NT2/D1 (cell line): ENCODE measurements around the gene SMTNL2.
"Not testable (repeated sequence)": the region's sequence is repeated elsewhere in the genome, so short reads cannot be mapped to it uniquely, and the experiment has no call there.

ENCODE experiments used
- DNase-seq: peaks from one replicate; pipeline ENCODE4 v3.0.0-alpha.2; 2011; ENCODE audit warnings: low read depth, low spot score
- H3K27me3 ChIP-seq: 2 replicates; pipeline ENCODE4 v1.6.0; 2011; ENCODE audit warnings: mild to moderate bottlenecking; ENCODE audit not compliant: insufficient read length, insufficient read depth
- H3K36me3 ChIP-seq: 2 replicates; pipeline ENCODE4 v1.6.1; 2011; ENCODE audit warnings: mild to moderate bottlenecking, low read length, mixed read lengths; ENCODE audit not compliant: insufficient read depth, insufficient read length
- H3K4me1 ChIP-seq: 2 replicates; pipeline ENCODE4 v1.5.1; 2011; ENCODE audit not compliant: insufficient read depth, insufficient read length
- H3K4me3 ChIP-seq: 2 replicates; pipeline ENCODE4 v1.5.1; 2011; ENCODE audit warnings: low read depth; ENCODE audit not compliant: insufficient read length
- H3K9ac ChIP-seq: 2 replicates; pipeline ENCODE4 v1.6.0; 2011; ENCODE audit warnings: low read depth; ENCODE audit not compliant: insufficient read length
- H3K9me3 ChIP-seq: 2 replicates; pipeline ENCODE4 v1.5.1; 2011; ENCODE audit warnings: mild to moderate bottlenecking, low read length; ENCODE audit not compliant: insufficient read depth
- SUZ12 ChIP-seq: IDR thresholded peaks from 2 replicates; pipeline ENCODE4 v1.6.1; 2011; ENCODE audit not compliant: insufficient read length, insufficient read depth; ENCODE audit errors: extremely low read depth
- YY1 ChIP-seq: IDR thresholded peaks from 2 replicates; pipeline ENCODE4 v1.6.1; 2011; ENCODE audit not compliant: insufficient read length, insufficient read depth
- ZNF274 ChIP-seq: IDR thresholded peaks from 2 replicates; pipeline ENCODE4 v1.6.1; 2011; ENCODE audit warnings: mild to moderate bottlenecking, low read depth, low read length

The SMTNL2 gene

GRCh38 chr17:4645642-4646041 is 61.3 kb downstream of the SMTNL2 start:
- Histone ChIP-seq H3K9me3 (no peaks in the 10 kb centered on the region), H3K27me3 (peaks cover 32% of the 10 kb centered on the region), H3K36me3 (no peaks in the 10 kb centered on the region), H3K4me1 (peaks cover 7% of the 10 kb centered on the region), H3K9ac (no peak overlapping the region), H3K4me3 (no peak overlapping the region)
- no peak for DNase-seq
- TF ChIP-seq SUZ12 = no peak
- TF ChIP-seq ZNF274 = no peak
- TF ChIP-seq YY1 = no peak

GRCh38 chr17:4648741-4649140 is 64.4 kb downstream of the SMTNL2 start:
- Histone ChIP-seq H3K9me3 (no peaks in the 10 kb centered on the region), H3K4me1 (peaks cover 2% of the 10 kb centered on the region), H3K9ac (no peak overlapping the region), H3K4me3 (no peak overlapping the region), H3K27me3 (peaks cover 2% of the 10 kb centered on the region), H3K36me3 (no peaks in the 10 kb centered on the region)
- no peak for DNase-seq
- TF ChIP-seq YY1 (no peak), ZNF274 (no peak), SUZ12 (no peak)

- Histone ChIP-seq H3K4me1 (no peaks in the 10 kb centered on the region), H3K27me3 (no peaks in the 10 kb centered on the region), H3K4me3 (no peak overlapping the region), H3K9me3 (no peaks in the 10 kb centered on the region), H3K9ac (no peak overlapping the region), H3K36me3 (no peaks in the 10 kb centered on the region)
- no peak for DNase-seq
- TF ChIP-seq YY1 (no peak), ZNF274 (no peak), SUZ12 (no peak)
Measured at GRCh38 chr17:4652997-4653396, 68.7 kb downstream of the SMTNL2 start.

- not testable (repeated sequence) for H3K4me1 ChIP-seq, H3K9me3 ChIP-seq, H3K36me3 ChIP-seq, H3K27me3 ChIP-seq, H3K9ac ChIP-seq, DNase-seq, H3K4me3 ChIP-seq
Measured at GRCh38 chr17:4655933-4656332, 71.6 kb downstream of the SMTNL2 start.

GRCh38 chr17:4657678-4658077 is 73.3 kb downstream of the SMTNL2 start:
- H3K4me3 ChIP-seq = no peak overlapping the region
- no peak for DNase-seq
- no peaks in the 10 kb centered on the region for H3K27me3 ChIP-seq
- TF ChIP-seq SUZ12 (no peak), ZNF274 (no peak), YY1 (no peak)
- H3K36me3 ChIP-seq = no peaks in the 10 kb centered on the region
- no peaks in the 10 kb centered on the region for H3K9me3 ChIP-seq
- H3K4me1 ChIP-seq = peaks cover 2% of the 10 kb centered on the region
- no peak overlapping the region for H3K9ac ChIP-seq
